Peyer's patch (tissue), 4 donors: ENCODE data around the gene MAPK10. TPM values are rescaled to one million over a fixed set of nuclear protein-coding genes. Genes with fewer than 3 reads are reported as not detected.

Source experiments
- DNase-seq, 3 donors: peaks; one replicate each; pipeline ENCODE4 v3.0.0-alpha.2; 2017 to 2019
- H3K27ac ChIP-seq, 4 donors: fragments of 200-600 bp; sonication (generic); one replicate each; pipeline ENCODE4 v1.5.1; 2016 to 2019
- H3K27me3 ChIP-seq, 2 donors: fragments of 200-600 bp; sonication (generic); one replicate each; pipeline ENCODE4 v1.5.1; 2019
- H3K36me3 ChIP-seq, 3 donors: fragments of 200-600 bp; sonication (generic); one replicate each; pipeline ENCODE4 v1.5.1; 2016 to 2019
- H3K4me1 ChIP-seq, 4 donors: fragments of 200-600 bp; sonication (generic); one replicate each; pipeline ENCODE4 v1.5.1; 2016 to 2019
- H3K4me3 ChIP-seq, 4 donors: fragments of 200-600 bp; sonication (generic); 1 replicate in 3 of 4; 2 replicates in 1 of 4; pipeline ENCODE4 v1.5.1; 2016 to 2019; ENCODE audit warnings: mild to moderate bottlenecking in 1 of 4
- H3K9me3 ChIP-seq, 4 donors: fragments of 200-600 bp; sonication (generic); one replicate each; pipeline ENCODE4 v1.5.1; 2016 to 2019; ENCODE audit warnings: mild to moderate bottlenecking in 1 of 4
- CTCF ChIP-seq, 6 experiments: fragments of 450-650 bp in 4 of 6; fragments of 200-600 bp in 2 of 6; sonication (generic) in 1 of 6; IDR thresholded peaks; one replicate each; pipeline ENCODE4 v1.5.1; 2017 to 2019; ENCODE audit warnings: antibody characterized with exemption in 6 of 6, mild to moderate bottlenecking in 3 of 6, moderate library complexity in 1 of 6
- POLR2A ChIP-seq, 2 donors: fragments of 450-650 bp; IDR thresholded peaks; one replicate each; pipeline ENCODE4 v1.5.1; 2017; ENCODE audit warnings: antibody characterized with exemption in 2 of 2, mild to moderate bottlenecking in 2 of 2, moderate library complexity in 2 of 2
- total RNA-seq, 4 donors: library from RNA; depleted of rRNA; stranded (reverse); fragments of >200 nt; gene quantifications; one replicate each; pipeline ENCODE4 v1.1.0, GENCODE V29; 2016

MAPK10 gene
- total RNA-seq, 4 donors from 2014 or later, result 1.8 to 35.5 (median 7.3) TPM

DNA sequence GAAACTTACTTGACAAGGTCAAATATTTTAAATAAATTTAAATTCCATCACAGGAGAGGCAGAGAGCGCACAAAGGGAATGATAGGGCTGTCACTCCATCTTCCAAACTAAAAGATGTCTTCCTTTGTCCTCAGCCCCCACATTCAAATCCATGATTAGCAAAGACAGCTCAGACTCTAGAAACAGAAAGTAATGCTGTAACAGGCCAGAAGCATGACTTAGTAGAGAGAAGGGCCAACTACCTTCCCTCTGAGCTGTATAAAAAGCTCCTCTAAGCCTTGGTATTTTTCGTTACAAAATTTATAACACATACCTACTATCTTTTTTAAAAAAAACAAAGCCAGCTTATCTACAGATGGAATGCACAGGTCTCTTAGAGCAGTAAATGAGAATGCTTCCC is 207.4 kb downstream of the MAPK10 start:
- DNase-seq, result no peak
- Histone ChIP-seq H3K4me1 (no peaks in the 10 kb centered on the region), H3K4me3 (no peak overlapping the region), H3K27ac (no peak overlapping the region), H3K9me3 (no peaks in the 10 kb centered on the region), H3K36me3 (no peaks in the 10 kb centered on the region), H3K27me3 (no peaks in the 10 kb centered on the region)
- TF ChIP-seq CTCF (IDR thresholded peaks at IDR 0.05), result no peak
- TF ChIP-seq POLR2A (IDR thresholded peaks at IDR 0.05), result no peak

GRCh38 chr4:86151196-86151595 is 208.7 kb downstream of the MAPK10 start:
- DNase-seq, result no peak
- TF ChIP-seq POLR2A (IDR thresholded peaks at IDR 0.05), result no peak
- no peak for TF ChIP-seq CTCF (IDR thresholded peaks at IDR 0.05)
- H3K4me3 ChIP-seq, result no peak overlapping the region
- H3K36me3 ChIP-seq, result no peaks in the 10 kb centered on the region
- H3K27ac ChIP-seq, result no peak overlapping the region
- H3K9me3 ChIP-seq, result no peaks in the 10 kb centered on the region
- H3K27me3 ChIP-seq, result no peaks in the 10 kb centered on the region
- H3K4me1 ChIP-seq, result no peaks in the 10 kb centered on the region

- no peak for TF ChIP-seq CTCF (IDR thresholded peaks at IDR 0.05)
- Histone ChIP-seq H3K4me3 (no peak overlapping the region), H3K27me3 (no peaks in the 10 kb centered on the region), H3K27ac (no peak overlapping the region), H3K9me3 (no peaks in the 10 kb centered on the region), H3K4me1 (no peaks in the 10 kb centered on the region), H3K36me3 (no peaks in the 10 kb centered on the region)
- no peak for DNase-seq
Measured at GRCh38 chr4:86141161-86141560, 218.7 kb downstream of the MAPK10 start.

DNA sequence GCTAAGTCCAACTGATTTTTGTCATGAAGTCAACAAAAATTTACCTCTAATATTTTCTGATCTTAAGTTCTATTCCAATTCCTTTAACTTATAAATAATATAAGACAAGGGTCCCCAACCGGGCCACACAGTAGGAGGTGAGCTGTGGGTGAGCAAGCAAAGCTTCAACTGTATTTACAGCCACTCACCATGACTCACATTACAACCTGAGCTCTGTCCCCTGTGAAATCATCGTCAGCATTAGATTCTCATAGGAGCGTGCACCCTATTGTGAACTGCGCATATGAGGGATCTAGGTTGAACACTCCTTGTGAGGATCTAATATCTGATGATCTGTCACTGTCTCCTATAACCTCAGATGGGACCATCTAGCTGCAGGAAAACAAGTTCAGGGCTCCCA is 227.4 kb downstream of the MAPK10 start:
- no peak for DNase-seq
- H3K36me3 ChIP-seq, result no peaks in the 10 kb centered on the region
- no peaks in the 10 kb centered on the region for H3K27me3 ChIP-seq
- no peak overlapping the region for H3K27ac ChIP-seq
- no peaks in the 10 kb centered on the region for H3K9me3 ChIP-seq
- no peak for TF ChIP-seq POLR2A (IDR thresholded peaks at IDR 0.05)
- no peak for TF ChIP-seq CTCF (IDR thresholded peaks at IDR 0.05)
- H3K4me3 ChIP-seq, result no peak overlapping the region
- H3K4me1 ChIP-seq, result no peaks in the 10 kb centered on the region

DNA sequence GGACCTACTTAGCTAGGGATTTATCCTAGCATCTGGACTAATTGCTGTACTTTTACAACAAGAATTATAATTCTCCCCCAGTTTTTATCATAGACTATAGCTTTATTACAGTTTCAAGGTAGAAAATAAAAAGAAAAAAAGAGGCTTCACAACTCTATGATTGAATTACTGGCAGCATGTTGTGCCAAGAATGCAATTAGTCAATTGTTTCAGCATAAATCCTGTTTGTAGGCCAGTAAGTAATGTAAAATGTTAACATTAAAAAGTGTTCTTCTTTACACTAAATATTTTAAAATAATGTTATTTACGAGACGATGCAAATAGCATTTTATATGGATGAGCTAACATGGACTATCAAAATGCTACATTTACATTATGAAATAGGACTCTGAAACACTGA is 228.4 kb downstream of the MAPK10 start:
- Histone ChIP-seq H3K9me3 (no peaks in the 10 kb centered on the region), H3K4me1 (no peaks in the 10 kb centered on the region), H3K27me3 (no peaks in the 10 kb centered on the region), H3K4me3 (no peak overlapping the region), H3K36me3 (no peaks in the 10 kb centered on the region), H3K27ac (no peak overlapping the region)
- no peak for TF ChIP-seq POLR2A (IDR thresholded peaks at IDR 0.05)
- no peak for TF ChIP-seq CTCF (IDR thresholded peaks at IDR 0.05)
- no peak for DNase-seq
